Measurements from ENCODE around the gene KCNA10.

KCNA10 gene

GRCh38 chr1:110478886-110479285, 40.1 kb downstream of the KCNA10 start:
- in situ Hi-C loops (cut with MboI; ENCODE audit: low sequenced_read_pairs, unreplicated experiment), result no loop called here
- DNase-seq (ENCODE audit: low spot score), result no peak
- no peak for TF ChIP-seq CTCF (IDR thresholded peaks at IDR 0.05; ENCODE audit: borderline replicate concordance, control extremely low read depth, extremely low read depth, insufficient read depth, missing control alignments)

GRCh38 chr1:110477967-110478640, 40.9 kb downstream of the KCNA10 start:
- DNase-seq (ENCODE audit: low spot score), result no peak
- in situ Hi-C loops (cut with MboI; ENCODE audit: low sequenced_read_pairs, unreplicated experiment), result no loop called here
- TF ChIP-seq CTCF (IDR thresholded peaks at IDR 0.05; ENCODE audit: borderline replicate concordance, control extremely low read depth, extremely low read depth, insufficient read depth, missing control alignments), result no peak

- in situ Hi-C loops (cut with MboI; ENCODE audit: low sequenced_read_pairs, unreplicated experiment), result no loop called here
- TF ChIP-seq CTCF (IDR thresholded peaks at IDR 0.05; ENCODE audit: borderline replicate concordance, control extremely low read depth, extremely low read depth, insufficient read depth, missing control alignments), result no peak
- DNase-seq (ENCODE audit: low spot score), result no peak
These were observed 41.5 kb downstream of the KCNA10 start for GRCh38 chr1:110477445-110477957.

GRCh38 chr1:110477041-110477440, 41.9 kb downstream of the KCNA10 start:
- in situ Hi-C loops (cut with MboI; ENCODE audit: low sequenced_read_pairs, unreplicated experiment), result no loop called here
- DNase-seq (ENCODE audit: low spot score), result no peak
- TF ChIP-seq CTCF (IDR thresholded peaks at IDR 0.05; ENCODE audit: borderline replicate concordance, control extremely low read depth, extremely low read depth, insufficient read depth, missing control alignments), result no peak

- no peak for TF ChIP-seq CTCF (IDR thresholded peaks at IDR 0.05; ENCODE audit: borderline replicate concordance, control extremely low read depth, extremely low read depth, insufficient read depth, missing control alignments)
- in situ Hi-C loops (cut with MboI; ENCODE audit: low sequenced_read_pairs, unreplicated experiment), result no loop called here
- DNase-seq (ENCODE audit: low spot score), result no peak
These were observed 42.8 kb downstream of the KCNA10 start for GRCh38 chr1:110476028-110476765.

- no peak for DNase-seq (ENCODE audit: low spot score)
- TF ChIP-seq CTCF (IDR thresholded peaks at IDR 0.05; ENCODE audit: borderline replicate concordance, control extremely low read depth, extremely low read depth, insufficient read depth, missing control alignments), result no peak
- in situ Hi-C loops (cut with MboI; ENCODE audit: low sequenced_read_pairs, unreplicated experiment), result no loop called here
These were observed 43.5 kb downstream of the KCNA10 start for GRCh38 chr1:110475362-110476027.
